CD14-positive monocyte (primary cell): ENCODE results near the gene PCYT2. TPM values are rescaled to one million over a fixed set of nuclear protein-coding genes. Genes with fewer than 3 reads are reported as not detected.
A peak's percentile ranks its signal among the peaks of the same experiment; 100 is the strongest.

Source experiments
- DNase-seq, 3 donors: peaks; one replicate each; pipeline ENCODE4 v3.0.0-alpha.2; 2011 to 2022
- H2AFZ ChIP-seq: 2 replicates; pipeline ENCODE4 v1.6.0; 2012; ENCODE audit warnings: mild to moderate bottlenecking, low read depth, low read length, inconsistent platforms; ENCODE audit not compliant: insufficient read depth, poor library complexity, severe bottlenecking
- H3K27ac ChIP-seq, 2 donors: 1 replicate in 1 of 2; 2 replicates in 1 of 2; pipeline ENCODE4 v1.5.1; 2012 to 2013; ENCODE audit warnings: low read length in 2 of 2, control low read depth in 1 of 2, inconsistent platforms in 1 of 2, low read depth in 1 of 2, mild to moderate bottlenecking in 1 of 2
- H3K27me3 ChIP-seq, 2 donors: one replicate each; pipeline versions ENCODE4 v1.6.0 to v1.6.1; 2011 to 2013; ENCODE audit warnings: low read length in 2 of 2; ENCODE audit not compliant: control insufficient read depth in 2 of 2, insufficient read depth in 2 of 2
- H3K36me3 ChIP-seq, 2 donors: replicated peaks in 1 of 2; 1 replicate in 1 of 2; 2 replicates in 1 of 2; pipeline versions ENCODE4 v1.5.1 to v1.6.1; 2012 to 2013; ENCODE audit warnings: low read length in 2 of 2, control low read depth in 1 of 2, inconsistent platforms in 1 of 2, mild to moderate bottlenecking in 1 of 2; ENCODE audit not compliant: insufficient read depth in 2 of 2, control insufficient read depth in 1 of 2
- H3K4me1 ChIP-seq, 2 donors: 1 replicate in 1 of 2; 2 replicates in 1 of 2; pipeline versions ENCODE4 v1.5.1 to v1.6.1; 2012 to 2013; ENCODE audit warnings: low read length in 2 of 2, control low read depth in 1 of 2, inconsistent platforms in 1 of 2, mild to moderate bottlenecking in 1 of 2, moderate library complexity in 1 of 2; ENCODE audit not compliant: insufficient read depth in 2 of 2, control insufficient read depth in 1 of 2
- H3K4me2 ChIP-seq: replicated peaks from 2 replicates; pipeline ENCODE3; 2012; ENCODE audit warnings: low read length, moderate library complexity, mild to moderate bottlenecking; ENCODE audit not compliant: poor library complexity, severe bottlenecking; ENCODE audit errors: extremely low read depth
- H3K4me3 ChIP-seq, 3 experiments: fragments of 200-600 bp in 1 of 3; sonication (generic) in 1 of 3; replicated peaks in 1 of 3; 1 replicate in 2 of 3; 2 replicates in 1 of 3; pipeline ENCODE4 v1.5.1; 2011 to 2013; ENCODE audit warnings: low read length in 3 of 3, mild to moderate bottlenecking in 3 of 3, control low read depth in 2 of 3, low read depth in 2 of 3, inconsistent platforms in 1 of 3, moderate library complexity in 1 of 3
- H3K79me2 ChIP-seq: 2 replicates; pipeline ENCODE4 v1.6.0; 2012; ENCODE audit warnings: mild to moderate bottlenecking, control low read depth, inconsistent platforms, low read length, moderate library complexity; ENCODE audit not compliant: insufficient read depth
- H3K9ac ChIP-seq: 2 replicates; pipeline ENCODE4 v1.6.0; 2017; ENCODE audit warnings: low read length, mild to moderate bottlenecking; ENCODE audit not compliant: insufficient read depth, poor library complexity, severe bottlenecking
- H3K9me3 ChIP-seq, 2 donors: replicated peaks in 1 of 2; 1 replicate in 1 of 2; 2 replicates in 1 of 2; pipeline versions ENCODE4 v1.5.1 to v1.6.1; 2012 to 2013; ENCODE audit warnings: low read length in 2 of 2, control low read depth in 1 of 2; ENCODE audit not compliant: control insufficient read depth in 1 of 2, insufficient read depth in 1 of 2
- H4K20me1 ChIP-seq: 2 replicates; pipeline ENCODE4 v1.6.0; 2012; ENCODE audit warnings: mild to moderate bottlenecking, low read length, control low read depth, moderate library complexity; ENCODE audit not compliant: insufficient read depth
- H3K27ac Mint-ChIP-seq, 7 donors: one replicate each; pipeline ENCODE4 v1.8.0; 2020; ENCODE audit warnings: mild to moderate bottlenecking in 7 of 7, mixed read lengths in 7 of 7, moderate library complexity in 6 of 7, inconsistent platforms in 2 of 7
- H3K27me3 Mint-ChIP-seq, 3 donors: one replicate each; pipeline ENCODE4 v1.8.0; 2021 to 2022; ENCODE audit warnings: low read depth in 3 of 3, mild to moderate bottlenecking in 3 of 3, mixed read lengths in 3 of 3, moderate library complexity in 3 of 3, inconsistent platforms in 1 of 3
- H3K36me3 Mint-ChIP-seq, 2 donors: one replicate each; pipeline ENCODE4 v1.8.0; 2020; ENCODE audit warnings: mixed read lengths in 2 of 2, inconsistent platforms in 1 of 2, mild to moderate bottlenecking in 1 of 2
- H3K4me1 Mint-ChIP-seq: one replicate; pipeline ENCODE4 v1.8.0; 2020; ENCODE audit warnings: mild to moderate bottlenecking, mixed read lengths
- H3K4me3 Mint-ChIP-seq, 2 donors: one replicate each; pipeline ENCODE4 v1.8.0; 2020; ENCODE audit warnings: mild to moderate bottlenecking in 2 of 2, mixed read lengths in 2 of 2, moderate library complexity in 1 of 2
- H3K9me3 Mint-ChIP-seq, 7 donors: one replicate each; pipeline ENCODE4 v1.8.0; 2020 to 2022; ENCODE audit warnings: mixed read lengths in 7 of 7, mild to moderate bottlenecking in 6 of 7, moderate library complexity in 6 of 7, inconsistent platforms in 2 of 7
- CTCF ChIP-seq: fragments of 200-600 bp; IDR thresholded peaks from one replicate; pipeline ENCODE4 v1.8.0; 2022; ENCODE audit warnings: antibody characterized with exemption, mild to moderate bottlenecking
- WGBS: methylation state at CpG from one replicate; pipeline ENCODE4 v1.1.5; 2013; ENCODE audit warnings: missing lambda C conversion rate; ENCODE audit not compliant: insufficient coverage; 5-methylcytosine and 5-hydroxymethylcytosine counted together
- intact Hi-C, 2 donors: fragments of 100-400 bp; cut with micrococcal nuclease; formaldehyde crosslinking; loops; one replicate each; pipeline versions ENCODE4 v1.15.0 to v1.15.1; 2023
- polyA plus RNA-seq, 3 donors: library from polyadenylated mRNA; depleted of rRNA in 1 of 3; unstranded in 2 of 3; stranded (reverse) in 1 of 3; fragments of 300-500 nt in 2 of 3; fragments of >200 nt in 1 of 3; fragmentation: Illumina TruSeq in 2 of 3; gene quantifications; 1 replicate in 2 of 3; 2 replicates in 1 of 3; pipeline ENCODE4 v1.2.3, GENCODE V29; 2012 to 2021

Gene PCYT2
- polyA plus RNA-seq, 3 donors = 10.7 to 14.5 (median 11.0) TPM

- H3K36me3 ChIP-seq = peaks cover 17 to 22% of the 10 kb centered on the region in 2 donors
- peak overlapping the region; percentile 90 for H3K4me2 ChIP-seq
- peaks cover 85 to 91% of the 10 kb centered on the region in 2 donors for H3K4me1 ChIP-seq
- H3K4me3 ChIP-seq = peak overlapping the region; percentile 30 to 81 (median 36)
- peaks cover 0 to 1% (median 0%) of the 10 kb centered on the region in 7 donors for H3K9me3 Mint-ChIP-seq
- TF ChIP-seq CTCF = no peak
- H3K27me3 Mint-ChIP-seq = peaks cover 2 to 7% (median 5%) of the 10 kb centered on the region in 3 donors
- peak overlapping the region; percentile 90 to 97 (median 93) for H3K27ac Mint-ChIP-seq
- H3K9me3 ChIP-seq = no peaks in the 10 kb centered on the region
- H3K4me1 Mint-ChIP-seq = peaks cover 77% of the 10 kb centered on the region
- peak; percentile 78 to 88 (median 88) for DNase-seq
- H3K79me2 ChIP-seq = peaks cover 86% of the 10 kb centered on the region
- intact Hi-C loops = no loop called here
- H3K9ac ChIP-seq = peak overlapping the region; percentile 73
- peaks cover 3 to 6% of the 10 kb centered on the region in 2 donors for H3K27me3 ChIP-seq
- WGBS = 0% methylated on average over 27 of the region's 32 CpGs
- H3K4me3 Mint-ChIP-seq = peak overlapping the region; percentile 75 to 92
- peaks cover 76% of the 10 kb centered on the region for H4K20me1 ChIP-seq
- peak overlapping the region; percentile 76 to 95 for H3K27ac ChIP-seq
- H3K36me3 Mint-ChIP-seq = peaks cover 20 to 35% of the 10 kb centered on the region in 2 donors
- H2AFZ ChIP-seq = no peak overlapping the region
These were observed 12.4 kb upstream of the PCYT2 start for GRCh38 chr17:81923302-81924260.

- Histone ChIP-seq H2AFZ (no peak overlapping the region), H3K4me3 (peak overlapping the region; percentile 30 to 81 (median 36)), H3K36me3 (peaks cover 17 to 22% of the 10 kb centered on the region in 2 donors), H4K20me1 (peaks cover 78% of the 10 kb centered on the region), H3K9ac (peak overlapping the region; percentile 73), H3K4me2 (peak overlapping the region; percentile 90), H3K79me2 (peaks cover 94% of the 10 kb centered on the region), H3K27me3 (no peaks in the 10 kb centered on the region), H3K4me1 (peaks cover 85 to 88% of the 10 kb centered on the region in 2 donors), H3K27ac (peak overlapping the region; percentile 77 to 95), H3K9me3 (no peaks in the 10 kb centered on the region)
- Mint-ChIP-seq H3K4me1 (peaks cover 78% of the 10 kb centered on the region), H3K4me3 (peak overlapping the region; percentile 59 to 83), H3K27ac (peak overlapping the region; percentile 75 to 97 (median 92)), H3K36me3 (peaks cover 20 to 35% of the 10 kb centered on the region in 2 donors), H3K27me3 (no peaks in the 10 kb centered on the region), H3K9me3 (peaks cover 0 to 1% (median 0%) of the 10 kb centered on the region in 7 donors)
- WGBS = 68% methylated on average over 42 of the region's 58 CpGs
- no peak for TF ChIP-seq CTCF
- intact Hi-C loops = no loop called here
- DNase-seq = peak in 1 of 3 donors; percentile 34
These were observed 11.5 kb upstream of the PCYT2 start for GRCh38 chr17:81922566-81923301.
